Ishikawa (cell line): Measurements from ENCODE around the gene MLH1.
A peak's percentile ranks its signal among the peaks of the same experiment; 100 is the strongest.

Experiments
- EP300 ChIP-seq: IDR thresholded peaks from 2 replicates; pipeline ENCODE4 v1.6.1; 2012; ENCODE audit warnings: borderline replicate concordance
- RAD21 ChIP-seq: IDR thresholded peaks from 2 replicates; pipeline ENCODE4 v1.6.1; 2012; ENCODE audit warnings: low read depth
- TAF1 ChIP-seq: IDR thresholded peaks from 2 replicates; pipeline ENCODE4 v1.6.1; 2012; ENCODE audit warnings: low read depth, mild to moderate bottlenecking
- YY1 ChIP-seq: IDR thresholded peaks from 2 replicates; pipeline ENCODE4 v1.6.1; 2012; ENCODE audit warnings: low read depth
- ZBTB7A ChIP-seq: IDR thresholded peaks from 2 replicates; pipeline ENCODE4 v1.6.1; 2012; ENCODE audit warnings: low read depth
- TF ChIP-seq, protein P1 (sequence below): IDR thresholded peaks from 2 replicates; pipeline ENCODE4 v1.6.1; 2012
- TF ChIP-seq, protein P2 (sequence below): IDR thresholded peaks from 2 replicates; pipeline ENCODE4 v1.6.1; 2012

DNA sequence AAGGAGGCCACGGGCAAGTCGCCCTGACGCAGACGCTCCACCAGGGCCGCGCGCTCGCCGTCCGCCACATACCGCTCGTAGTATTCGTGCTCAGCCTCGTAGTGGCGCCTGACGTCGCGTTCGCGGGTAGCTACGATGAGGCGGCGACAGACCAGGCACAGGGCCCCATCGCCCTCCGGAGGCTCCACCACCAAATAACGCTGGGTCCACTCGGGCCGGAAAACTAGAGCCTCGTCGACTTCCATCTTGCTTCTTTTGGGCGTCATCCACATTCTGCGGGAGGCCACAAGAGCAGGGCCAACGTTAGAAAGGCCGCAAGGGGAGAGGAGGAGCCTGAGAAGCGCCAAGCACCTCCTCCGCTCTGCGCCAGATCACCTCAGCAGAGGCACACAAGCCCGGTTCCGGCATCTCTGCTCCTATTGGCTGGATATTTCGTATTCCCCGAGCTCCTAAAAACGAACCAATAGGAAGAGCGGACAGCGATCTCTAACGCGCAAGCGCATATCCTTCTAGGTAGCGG is 452 bp upstream of the MLH1 start, which contains the start of gene EPM2AIP1:
- TF ChIP-seq, protein P1, sequence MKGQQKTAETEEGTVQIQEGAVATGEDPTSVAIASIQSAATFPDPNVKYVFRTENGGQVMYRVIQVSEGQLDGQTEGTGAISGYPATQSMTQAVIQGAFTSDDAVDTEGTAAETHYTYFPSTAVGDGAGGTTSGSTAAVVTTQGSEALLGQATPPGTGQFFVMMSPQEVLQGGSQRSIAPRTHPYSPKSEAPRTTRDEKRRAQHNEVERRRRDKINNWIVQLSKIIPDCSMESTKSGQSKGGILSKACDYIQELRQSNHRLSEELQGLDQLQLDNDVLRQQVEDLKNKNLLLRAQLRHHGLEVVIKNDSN = no peak
- TF ChIP-seq RAD21 (no peak), TAF1 (peak; percentile 68), EP300 (no peak), ZBTB7A (no peak), YY1 (peak; percentile 73)
- TF ChIP-seq, protein P2, sequence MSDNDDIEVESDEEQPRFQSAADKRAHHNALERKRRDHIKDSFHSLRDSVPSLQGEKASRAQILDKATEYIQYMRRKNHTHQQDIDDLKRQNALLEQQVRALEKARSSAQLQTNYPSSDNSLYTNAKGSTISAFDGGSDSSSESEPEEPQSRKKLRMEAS = peak; percentile 80
